Small intestine (tissue), 7 donors: ENCODE data around the gene COL27A1. TPM values are rescaled to one million over a fixed set of nuclear protein-coding genes. Genes with fewer than 3 reads are reported as not detected.

Source experiments
- DNase-seq, 2 donors: peaks; one replicate each; pipeline versions ENCODE4 v3.0.0 to v3.0.0-alpha.2; 2013
- FAIRE-seq: peaks from 2 replicates; lab custom pipeline; 2012; peaks lifted over from hg19 to GRCh38; lab: Jason Lieb, UNC
- H3K27ac ChIP-seq, 3 donors: one replicate each; pipeline ENCODE4 v1.5.1; 2013; ENCODE audit warnings: low read length in 2 of 3, mild to moderate bottlenecking in 2 of 3, control low read depth in 1 of 3, inconsistent platforms in 1 of 3, low read depth in 1 of 3, moderate library complexity in 1 of 3
- H3K27me3 ChIP-seq, 3 donors: one replicate each; pipeline ENCODE4 v1.6.1; 2013; ENCODE audit warnings: low read length in 3 of 3, inconsistent platforms in 1 of 3; ENCODE audit not compliant: control insufficient read depth in 3 of 3, insufficient read depth in 3 of 3
- H3K36me3 ChIP-seq, 3 donors: one replicate each; pipeline ENCODE4 v1.6.1; 2013; ENCODE audit warnings: low read length in 3 of 3, inconsistent platforms in 1 of 3, low read depth in 1 of 3, mild to moderate bottlenecking in 1 of 3, moderate library complexity in 1 of 3; ENCODE audit not compliant: control insufficient read depth in 3 of 3, insufficient read depth in 2 of 3
- H3K4me1 ChIP-seq, 3 donors: one replicate each; pipeline ENCODE4 v1.6.1; 2013; ENCODE audit warnings: low read length in 2 of 3, inconsistent platforms in 1 of 3, low read depth in 1 of 3, mild to moderate bottlenecking in 1 of 3, moderate library complexity in 1 of 3; ENCODE audit not compliant: control insufficient read depth in 3 of 3, insufficient read depth in 2 of 3
- H3K4me3 ChIP-seq, 3 donors: one replicate each; pipeline ENCODE4 v1.5.1; 2013; ENCODE audit warnings: low read length in 3 of 3, control low read depth in 1 of 3, inconsistent platforms in 1 of 3, low read depth in 1 of 3, mild to moderate bottlenecking in 1 of 3, moderate library complexity in 1 of 3
- H3K9me3 ChIP-seq, 2 donors: one replicate each; pipeline ENCODE4 v1.6.1; 2013; ENCODE audit warnings: low read depth in 1 of 2, low read length in 1 of 2; ENCODE audit not compliant: control insufficient read depth in 2 of 2, insufficient read depth in 1 of 2
- WGBS, 3 donors: extraction: QIAGEN DNeasy Blood & Tissue Kit; methylation state at CpG; one replicate each; pipeline ENCODE4 v1.1.7; 2013; 5-methylcytosine and 5-hydroxymethylcytosine counted together
- polyA plus RNA-seq, 4 donors: library from polyadenylated mRNA; stranded (reverse) in 3 of 4; unstranded in 1 of 4; fragments of 200-250 nt in 3 of 4; fragments of 120-200 nt in 1 of 4; gene quantifications; one replicate each; pipeline versions ENCODE4 v1.2.1 to v1.2.3, GENCODE V29; 2013
- donor health status: healthy with polysubstance abuse.
- donor health status: control.
- donor health status: control.
- donor health status: Bipolar disorder and iron deficiency.
- donor health status: healthy.

The COL27A1 gene
- polyA plus RNA-seq, 4 donors: 0.45 to 123 (median 1.8) TPM

GRCh38 chr9:114299286-114300152, 144.2 kb downstream of the COL27A1 start:
- Histone ChIP-seq H3K4me3 (no peak overlapping the region), H3K27ac (no peak overlapping the region), H3K27me3 (no peaks in the 10 kb centered on the region), H3K4me1 (no peaks in the 10 kb centered on the region), H3K36me3 (peaks cover 0 to 60% (median 0%) of the 10 kb centered on the region in 3 donors), H3K9me3 (peaks cover 0 to 4% of the 10 kb centered on the region in 2 donors)
- WGBS, 3 donors: 82 to 84% (median 83%) methylated on average over 15 of the region's 15 CpGs
- DNase-seq (no peak), FAIRE-seq (no peak)

DNA sequence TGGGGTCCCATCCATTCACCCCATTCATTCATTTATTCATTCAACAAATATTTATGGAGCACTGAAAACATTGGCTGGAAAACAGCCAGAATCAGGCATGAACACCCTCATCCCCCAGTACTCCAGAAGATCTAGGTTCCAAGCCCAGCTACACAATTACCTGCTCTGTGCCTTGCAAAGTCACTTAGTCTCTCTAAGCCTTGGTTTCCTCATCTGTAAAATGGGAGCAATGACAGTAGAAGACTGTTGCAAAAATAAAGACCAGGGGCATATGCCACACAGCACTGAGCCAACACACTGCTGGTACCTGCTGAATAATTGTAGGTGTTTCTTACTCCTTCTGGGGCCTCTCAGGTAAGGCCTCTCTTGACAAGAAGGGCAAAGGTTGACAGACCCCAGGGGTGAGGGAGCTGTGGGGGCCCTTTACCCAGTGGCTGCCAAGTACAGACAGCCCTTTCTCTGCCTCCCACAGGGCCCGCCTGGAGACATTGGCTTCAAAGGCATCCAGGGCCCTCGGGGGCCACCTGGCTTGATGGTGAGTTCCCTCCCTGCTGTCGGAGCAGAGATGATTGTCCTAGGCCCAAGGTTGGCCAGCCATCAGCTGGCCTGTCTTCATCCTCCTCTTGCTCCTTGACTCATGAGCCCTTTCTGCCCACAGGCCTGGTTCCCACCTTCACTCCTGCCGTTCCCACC, 145.0 kb downstream of the COL27A1 start:
- Histone ChIP-seq H3K27ac (no peak overlapping the region), H3K4me3 (no peak overlapping the region), H3K27me3 (no peaks in the 10 kb centered on the region), H3K36me3 (peaks cover 0 to 67% (median 0%) of the 10 kb centered on the region in 3 donors), H3K4me1 (no peaks in the 10 kb centered on the region), H3K9me3 (peaks cover 0 to 4% of the 10 kb centered on the region in 2 donors)
- 92 to 97% (median 95%) methylated on average over 4 of the region's 4 CpGs for WGBS, 3 donors
- FAIRE-seq (no peak), DNase-seq (no peak)

- Histone ChIP-seq H3K4me1 (no peaks in the 10 kb centered on the region), H3K9me3 (no peaks in the 10 kb centered on the region), H3K27ac (no peak overlapping the region), H3K36me3 (peaks cover 0 to 71% (median 0%) of the 10 kb centered on the region in 3 donors), H3K27me3 (no peaks in the 10 kb centered on the region), H3K4me3 (no peak overlapping the region)
- WGBS, 3 donors: 90 to 93% (median 91%) methylated on average over 30 to 31 of the region's 31 CpGs
- no peak for FAIRE-seq
- no peak for DNase-seq
Observed at GRCh38 chr9:114300846-114301797, 145.8 kb downstream of the COL27A1 start.

DNA sequence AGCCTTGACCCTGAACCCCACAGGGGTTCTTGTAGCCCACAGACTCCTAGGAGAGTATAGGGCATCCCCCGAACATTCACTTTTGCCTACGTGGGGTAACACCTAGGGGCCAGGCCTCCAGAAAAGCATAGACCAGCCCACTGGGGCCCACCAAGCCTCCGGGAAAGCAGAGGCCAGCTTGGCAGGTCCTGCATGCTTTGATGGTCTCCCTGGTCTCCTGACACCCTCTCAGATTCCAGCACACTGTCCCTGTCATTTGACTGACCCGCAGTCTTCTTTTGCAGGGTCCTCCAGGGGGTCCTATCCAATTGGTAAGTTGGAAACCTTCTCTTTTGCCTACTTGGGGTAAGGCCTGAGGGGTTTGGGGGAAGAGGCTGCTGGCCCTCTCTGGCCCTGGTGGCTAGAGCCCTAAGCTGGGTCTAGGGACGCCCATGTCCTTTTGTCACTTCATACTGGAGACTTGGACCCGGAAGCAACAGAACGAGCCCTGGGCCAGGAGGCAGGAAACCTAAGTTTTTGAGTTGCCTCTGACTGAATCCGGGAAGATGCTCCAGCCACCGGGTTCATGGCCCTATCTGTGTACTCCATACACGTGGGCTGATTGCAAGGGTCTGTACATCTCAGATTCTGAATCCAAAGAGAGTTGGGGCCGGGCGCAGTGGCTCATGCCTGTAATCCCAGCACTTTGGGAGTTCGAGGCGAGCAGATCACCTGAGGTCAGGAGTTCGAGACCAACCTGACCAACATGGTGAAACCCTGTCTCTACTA, 146.6 kb downstream of the COL27A1 start:
- Histone ChIP-seq H3K9me3 (no peaks in the 10 kb centered on the region), H3K27me3 (no peaks in the 10 kb centered on the region), H3K4me3 (no peak overlapping the region), H3K4me1 (no peaks in the 10 kb centered on the region), H3K27ac (no peak overlapping the region), H3K36me3 (peaks cover 0 to 80% (median 0%) of the 10 kb centered on the region in 3 donors)
- no peak for DNase-seq
- no peak for FAIRE-seq
- WGBS, 3 donors: 80 to 84% (median 81%) methylated on average over 15 of the region's 15 CpGs

DNA sequence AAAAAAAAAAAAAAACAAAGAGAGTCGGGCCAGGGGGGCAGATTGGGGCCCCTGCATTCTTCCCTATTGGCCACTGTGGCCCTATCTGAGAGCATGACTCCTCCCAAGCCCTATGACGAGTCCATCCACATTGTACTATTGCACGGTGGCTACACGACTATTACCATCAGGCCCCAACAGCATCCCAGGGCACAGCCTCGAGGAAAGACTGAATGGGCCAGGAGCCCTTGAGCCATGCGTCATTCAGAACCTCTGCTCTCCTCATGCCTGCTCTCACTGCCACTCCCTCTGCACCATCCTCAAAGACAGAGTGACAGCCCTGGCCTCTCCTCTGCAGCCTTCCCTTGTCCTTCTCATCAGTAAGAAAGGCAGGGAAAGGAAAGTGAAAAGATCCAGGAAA, 147.4 kb downstream of the COL27A1 start:
- H3K9me3 ChIP-seq: no peaks in the 10 kb centered on the region
- DNase-seq: no peak
- H3K36me3 ChIP-seq: peaks cover 0 to 87% (median 0%) of the 10 kb centered on the region in 3 donors
- H3K4me1 ChIP-seq: no peaks in the 10 kb centered on the region
- WGBS, 3 donors: 69 to 73% (median 72%) methylated on average over 6 of the region's 6 CpGs
- no peak overlapping the region for H3K27ac ChIP-seq
- no peak overlapping the region for H3K4me3 ChIP-seq
- no peak for FAIRE-seq
- no peaks in the 10 kb centered on the region for H3K27me3 ChIP-seq

- Histone ChIP-seq H3K36me3 (peaks cover 0 to 92% (median 0%) of the 10 kb centered on the region in 3 donors), H3K27ac (no peak overlapping the region), H3K9me3 (no peaks in the 10 kb centered on the region), H3K27me3 (no peaks in the 10 kb centered on the region), H3K4me3 (no peak overlapping the region), H3K4me1 (no peaks in the 10 kb centered on the region)
- WGBS, 3 donors: 73 to 81% (median 79%) methylated on average over 5 of the region's 5 CpGs
- FAIRE-seq (no peak), DNase-seq (no peak)
Observed at GRCh38 chr9:114303571-114303970, 148.2 kb downstream of the COL27A1 start.

DNA sequence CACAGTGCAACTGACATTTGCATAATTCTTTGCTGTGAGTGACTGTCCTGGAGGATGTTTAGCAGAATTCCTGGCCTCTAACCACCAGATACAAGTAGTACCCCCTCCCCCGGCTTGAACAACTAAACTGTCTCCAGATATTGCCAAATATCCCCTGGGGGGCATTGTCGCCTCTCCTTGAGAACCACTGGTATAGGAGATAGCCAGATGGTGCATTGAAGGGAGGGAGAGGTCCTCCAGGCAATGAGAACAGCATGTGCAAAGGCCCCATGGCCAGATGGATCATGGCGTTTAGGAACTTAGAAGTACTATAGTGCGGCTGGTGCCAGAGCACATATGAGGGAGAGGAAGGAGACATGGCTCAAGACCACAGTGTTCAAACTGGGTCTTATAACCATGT, 148.6 kb downstream of the COL27A1 start:
- no peak for DNase-seq
- WGBS, 3 donors: 89 to 93% (median 91%) methylated on average over 4 of the region's 4 CpGs
- Histone ChIP-seq H3K27ac (no peak overlapping the region), H3K27me3 (no peaks in the 10 kb centered on the region), H3K4me3 (no peak overlapping the region), H3K4me1 (no peaks in the 10 kb centered on the region), H3K36me3 (peaks cover 0 to 95% (median 0%) of the 10 kb centered on the region in 3 donors), H3K9me3 (no peaks in the 10 kb centered on the region)
- no peak for FAIRE-seq
